HG03442 (cell line): Measurements from ENCODE around the gene RPL11.
"Not testable (repeated sequence)": the region's sequence is repeated elsewhere in the genome, so short reads cannot be mapped to it uniquely, and the experiment has no call there.

Experiments
- ATAC-seq: cut with Tn5 transposase; IDR thresholded peaks from one replicate; pipeline ENCODE4 v1.9.1; 2021; ENCODE audit warnings: mild to moderate bottlenecking, moderate library complexity; ENCODE audit not compliant: unreplicated experiment

RPL11 gene

GRCh38 chr1:23691499-23692307, at the start of gene RPL11:
TSS of gene RPL11 (plus strand) at chr1:23691806. CDS start at chr1:23691824, 18 bp downstream.
- ATAC-seq: peak; percentile 83

- ATAC-seq: no peak
Measured at GRCh38 chr1:23643736-23644554, 47.7 kb upstream of the RPL11 start.

- ATAC-seq: no peak
Measured at GRCh38 chr1:23644555-23644866, 47.1 kb upstream of the RPL11 start.

GRCh38 chr1:23645338-23645737, 46.3 kb upstream of the RPL11 start:
- ATAC-seq: no peak

- no peak for ATAC-seq
Measured at GRCh38 chr1:23646091-23646490, 45.5 kb upstream of the RPL11 start.

- ATAC-seq: no peak
Measured at GRCh38 chr1:23646541-23646940, 45.1 kb upstream of the RPL11 start.

GRCh38 chr1:23648576-23648975, 43.0 kb upstream of the RPL11 start:
- no peak for ATAC-seq

GRCh38 chr1:23649157-23649556, 42.4 kb upstream of the RPL11 start:
- not testable (repeated sequence) for ATAC-seq

GRCh38 chr1:23650344-23650990, 41.1 kb upstream of the RPL11 start:
- no peak for ATAC-seq

- no peak for ATAC-seq
Measured at GRCh38 chr1:23651069-23651808, 40.4 kb upstream of the RPL11 start.

GRCh38 chr1:23657659-23658275, 33.8 kb upstream of the RPL11 start:
- ATAC-seq: no peak

GRCh38 chr1:23660671-23661070, 30.9 kb upstream of the RPL11 start:
- ATAC-seq: no peak

- ATAC-seq: no peak
Measured at GRCh38 chr1:23661887-23662286, 29.7 kb upstream of the RPL11 start.

GRCh38 chr1:23664837-23665795, 26.5 kb upstream of the RPL11 start:
- no peak for ATAC-seq

- ATAC-seq: no peak
Measured at GRCh38 chr1:23667411-23667810, 24.2 kb upstream of the RPL11 start.

- no peak for ATAC-seq
Measured at GRCh38 chr1:23670709-23671108, 20.9 kb upstream of the RPL11 start.

GRCh38 chr1:23673086-23673813, 18.4 kb upstream of the RPL11 start:
- ATAC-seq: no peak

GRCh38 chr1:23679815-23680214, 11.8 kb upstream of the RPL11 start:
- ATAC-seq: no peak

GRCh38 chr1:23682946-23683345, 8.7 kb upstream of the RPL11 start:
- ATAC-seq: no peak
